Cardiac muscle cell (in vitro differentiated cells and primary cell): ENCODE measurements around the gene MEAK7. TPM values are rescaled to one million over a fixed set of nuclear protein-coding genes. Genes with fewer than 3 reads are reported as not detected.
"Not testable (repeated sequence)": the region's sequence is repeated elsewhere in the genome, so short reads cannot be mapped to it uniquely, and the experiment has no call there.

Source experiments
- DNase-seq, 2 donors: peaks; one replicate each; pipeline versions ENCODE4 v3.0.0 to v3.0.0-alpha.2; 2010 to 2017; ENCODE audit warnings: low read depth in 1 of 2, low spot score in 1 of 2
- H3K27ac ChIP-seq: fragments of 200-600 bp; sonication (generic); 2 replicates; pipeline ENCODE4 v1.5.1; 2016
- H3K27me3 ChIP-seq: fragments of 200-600 bp; sonication (generic); 2 replicates; pipeline ENCODE4 v1.6.0; 2016; ENCODE audit warnings: control low read depth
- H3K36me3 ChIP-seq: fragments of 200-600 bp; sonication (generic); 2 replicates; pipeline ENCODE4 v1.5.1; 2016; ENCODE audit warnings: control low read depth
- H3K4me1 ChIP-seq: fragments of 200-600 bp; sonication (generic); 2 replicates; pipeline ENCODE4 v1.8.1; 2017; ENCODE audit warnings: low read depth, mild to moderate bottlenecking, mixed run types
- H3K4me3 ChIP-seq: fragments of 200-600 bp; sonication (generic); 2 replicates; pipeline ENCODE4 v1.5.1; 2016; ENCODE audit warnings: mild to moderate bottlenecking
- H3K9me3 ChIP-seq: fragments of 200-600 bp; sonication (generic); 2 replicates; pipeline ENCODE4 v1.5.1; 2017; ENCODE audit warnings: low read depth, mild to moderate bottlenecking, control low read depth
- polyA plus RNA-seq: library from polyadenylated mRNA; unstranded; fragments of >200 nt; fragmentation: Nextera tagmentation; extraction: Ambion mirVana; gene quantifications from 2 replicates; pipeline ENCODE4 v1.2.1, GENCODE V29; 2016
- total RNA-seq: library from RNA; depleted of rRNA; stranded (reverse); fragments of >200 nt; gene quantifications from 2 replicates; pipeline ENCODE4 v1.2.3, GENCODE V29; 2016
- TF ChIP-seq, protein P1 (sequence below): IDR thresholded peaks from 2 replicates; pipeline ENCODE4 v1.5.1; 2012; ENCODE audit warnings: low read depth, mild to moderate bottlenecking, low read length

MEAK7 gene
- total and polyA plus RNA-seq, 2 experiments from 2014 or later: 26.6 to 28.7 TPM

- TF ChIP-seq, protein P1, sequence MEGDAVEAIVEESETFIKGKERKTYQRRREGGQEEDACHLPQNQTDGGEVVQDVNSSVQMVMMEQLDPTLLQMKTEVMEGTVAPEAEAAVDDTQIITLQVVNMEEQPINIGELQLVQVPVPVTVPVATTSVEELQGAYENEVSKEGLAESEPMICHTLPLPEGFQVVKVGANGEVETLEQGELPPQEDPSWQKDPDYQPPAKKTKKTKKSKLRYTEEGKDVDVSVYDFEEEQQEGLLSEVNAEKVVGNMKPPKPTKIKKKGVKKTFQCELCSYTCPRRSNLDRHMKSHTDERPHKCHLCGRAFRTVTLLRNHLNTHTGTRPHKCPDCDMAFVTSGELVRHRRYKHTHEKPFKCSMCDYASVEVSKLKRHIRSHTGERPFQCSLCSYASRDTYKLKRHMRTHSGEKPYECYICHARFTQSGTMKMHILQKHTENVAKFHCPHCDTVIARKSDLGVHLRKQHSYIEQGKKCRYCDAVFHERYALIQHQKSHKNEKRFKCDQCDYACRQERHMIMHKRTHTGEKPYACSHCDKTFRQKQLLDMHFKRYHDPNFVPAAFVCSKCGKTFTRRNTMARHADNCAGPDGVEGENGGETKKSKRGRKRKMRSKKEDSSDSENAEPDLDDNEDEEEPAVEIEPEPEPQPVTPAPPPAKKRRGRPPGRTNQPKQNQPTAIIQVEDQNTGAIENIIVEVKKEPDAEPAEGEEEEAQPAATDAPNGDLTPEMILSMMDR: no peak
- no peak for DNase-seq
- H3K4me1 ChIP-seq: peaks cover 4% of the 10 kb centered on the region
- H3K9me3 ChIP-seq: no peaks in the 10 kb centered on the region
- no peak overlapping the region for H3K4me3 ChIP-seq
- no peak overlapping the region for H3K27ac ChIP-seq
- no peaks in the 10 kb centered on the region for H3K27me3 ChIP-seq
- H3K36me3 ChIP-seq: no peaks in the 10 kb centered on the region
Measured at GRCh38 chr16:84519855-84520254, 15.4 kb upstream of the MEAK7 start.

DNA sequence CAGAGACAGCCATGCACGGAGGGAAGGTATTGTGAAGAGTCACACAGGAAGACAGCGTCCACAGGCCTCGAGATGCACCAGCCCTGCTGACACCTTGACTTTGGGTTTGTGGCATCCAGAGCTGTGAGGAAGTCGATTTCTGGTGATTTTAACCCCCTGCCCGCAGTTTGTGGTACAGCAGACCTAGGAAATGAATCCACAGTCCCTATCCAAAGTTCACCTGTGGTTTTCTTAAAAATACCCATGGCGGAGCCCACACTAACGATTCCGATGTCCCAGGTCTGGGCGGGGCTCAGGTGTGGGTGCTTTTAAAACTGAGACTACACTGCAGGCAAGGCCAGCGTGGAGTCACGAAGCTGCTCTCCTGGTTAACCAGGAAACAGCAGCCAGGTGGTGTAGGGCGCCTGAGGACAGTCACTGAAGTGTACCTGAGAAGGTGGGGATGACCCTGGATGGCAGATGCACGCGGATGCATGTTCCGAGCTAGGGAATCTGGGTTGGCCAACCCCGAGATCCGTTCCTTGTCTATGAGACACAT lies 14.4 kb upstream of the MEAK7 start:
- H3K9me3 ChIP-seq: no peaks in the 10 kb centered on the region
- no peak overlapping the region for H3K27ac ChIP-seq
- no peak for DNase-seq
- H3K4me3 ChIP-seq: no peak overlapping the region
- TF ChIP-seq, protein P1: no peak
- H3K36me3 ChIP-seq: no peaks in the 10 kb centered on the region
- H3K27me3 ChIP-seq: no peaks in the 10 kb centered on the region
- H3K4me1 ChIP-seq: peaks cover 9% of the 10 kb centered on the region

- H3K9me3 ChIP-seq, H3K27me3 ChIP-seq, H3K27ac ChIP-seq, H3K4me3 ChIP-seq, DNase-seq, H3K36me3 ChIP-seq, H3K4me1 ChIP-seq: not testable (repeated sequence)
Measured at GRCh38 chr16:84518220-84518619, 13.8 kb upstream of the MEAK7 start.

DNA sequence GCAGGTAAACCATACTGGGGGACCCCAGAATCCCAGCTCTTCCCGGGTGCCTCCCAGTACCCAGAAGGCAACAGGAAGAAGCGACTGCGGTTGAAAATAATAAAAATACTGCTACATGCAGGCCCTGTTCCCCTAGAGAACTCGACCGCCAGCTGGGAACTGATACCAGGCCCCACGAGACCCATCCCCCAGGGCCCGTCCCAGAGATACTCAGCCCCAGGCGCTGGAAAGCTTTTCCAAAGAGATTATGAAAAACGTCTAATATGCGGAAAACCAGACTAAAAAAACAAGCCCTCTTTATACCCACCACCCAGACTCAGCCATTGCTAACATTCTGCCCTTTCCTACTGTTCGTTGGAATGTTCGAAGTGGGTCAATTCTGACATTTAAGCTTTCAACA lies 12.9 kb upstream of the MEAK7 start:
- Histone ChIP-seq H3K27ac (no peak overlapping the region), H3K4me3 (no peak overlapping the region)
- no peak for DNase-seq

GRCh38 chr16:84514874-84515835 lies 10.7 kb upstream of the MEAK7 start:
- TF ChIP-seq, protein P1: no peak
- H3K4me3 ChIP-seq: no peak overlapping the region
- DNase-seq: peak in 1 of 2 donors; percentile 63
- H3K27me3 ChIP-seq: no peaks in the 10 kb centered on the region
- H3K4me1 ChIP-seq: peaks cover 9% of the 10 kb centered on the region
- no peaks in the 10 kb centered on the region for H3K36me3 ChIP-seq
- H3K27ac ChIP-seq: peak overlapping the region; percentile 75
- H3K9me3 ChIP-seq: no peaks in the 10 kb centered on the region

More for the DNA sequence above, 12.9 kb upstream of the MEAK7 start:
- TF ChIP-seq, protein P1: no peak
- no peaks in the 10 kb centered on the region for H3K9me3 ChIP-seq
- H3K36me3 ChIP-seq: no peaks in the 10 kb centered on the region
- peaks cover 9% of the 10 kb centered on the region for H3K4me1 ChIP-seq
- no peaks in the 10 kb centered on the region for H3K27me3 ChIP-seq

- TF ChIP-seq, protein P1: no peak
- no peak for DNase-seq
- H3K9me3 ChIP-seq: no peaks in the 10 kb centered on the region
- no peaks in the 10 kb centered on the region for H3K27me3 ChIP-seq
- H3K27ac ChIP-seq: peak overlapping the region; percentile 75
- peaks cover 9% of the 10 kb centered on the region for H3K4me1 ChIP-seq
- H3K36me3 ChIP-seq: no peaks in the 10 kb centered on the region
- H3K4me3 ChIP-seq: no peak overlapping the region
Measured at GRCh38 chr16:84514295-84514873, 9.9 kb upstream of the MEAK7 start.
